Kidney (tissue), 14 donors: Measurements from ENCODE around the gene LRRN2. TPM values are rescaled to one million over a fixed set of nuclear protein-coding genes. Genes with fewer than 3 reads are reported as not detected.

Source experiments
- DNase-seq, 5 donors: peaks; one replicate each; pipeline ENCODE4 v3.0.0-alpha.2; 2013 to 2020
- FAIRE-seq: peaks from 2 replicates; lab custom pipeline; 2012; peaks lifted over from hg19 to GRCh38; lab: Jason Lieb, UNC
- H3K27ac ChIP-seq, 2 donors: one replicate each; pipeline ENCODE4 v1.7.0; 2013; ENCODE audit warnings: low read depth in 2 of 2, low read length in 2 of 2, inconsistent platforms in 1 of 2
- H3K27me3 ChIP-seq: one replicate; pipeline ENCODE4 v1.7.1; 2013; ENCODE audit warnings: low read length, inconsistent platforms; ENCODE audit not compliant: control insufficient read depth, insufficient read depth
- H3K36me3 ChIP-seq, 3 donors: one replicate each; pipeline versions ENCODE4 v1.7.0 to v1.7.1; 2013; ENCODE audit warnings: low read length in 3 of 3, control low read depth in 1 of 3, inconsistent platforms in 1 of 3; ENCODE audit not compliant: insufficient read depth in 3 of 3, control insufficient read depth in 2 of 3
- H3K4me1 ChIP-seq, 3 donors: one replicate each; pipeline versions ENCODE4 v1.7.0 to v1.7.1; 2013; ENCODE audit warnings: low read length in 3 of 3, inconsistent platforms in 1 of 3, low read depth in 1 of 3; ENCODE audit not compliant: control insufficient read depth in 2 of 3, insufficient read depth in 2 of 3
- H3K4me3 ChIP-seq, 3 donors: one replicate each; pipeline versions ENCODE4 v1.7.0 to v1.8.1; 2013; ENCODE audit warnings: low read length in 3 of 3, control low read depth in 1 of 3, inconsistent platforms in 1 of 3
- H3K9ac ChIP-seq, 3 donors: one replicate each; pipeline versions ENCODE4 v1.7.0 to v1.7.1; 2013; ENCODE audit warnings: low read length in 3 of 3, control low read depth in 1 of 3, inconsistent platforms in 1 of 3
- H3K9me3 ChIP-seq, 3 donors: one replicate each; pipeline versions ENCODE4 v1.7.0 to v1.7.1; 2013; ENCODE audit warnings: low read length in 3 of 3, control low read depth in 1 of 3, inconsistent platforms in 1 of 3; ENCODE audit not compliant: control insufficient read depth in 2 of 3, insufficient read depth in 1 of 3
- CTCF ChIP-seq: IDR thresholded peaks from 3 replicates; pipeline ENCODE4 v1.5.1; 2012; ENCODE audit warnings: mild to moderate bottlenecking, moderate library complexity, borderline replicate concordance; ENCODE audit not compliant: insufficient read depth; ENCODE audit errors: extremely low read depth
- intact Hi-C: fragments of 100-400 bp; cut with DNase I; formaldehyde crosslinking; loops from one replicate; pipeline ENCODE4 v1.11.1; 2022
- polyA plus RNA-seq: library from polyadenylated mRNA; stranded (reverse); fragments of 350-450 nt; fragmentation: Illumina TruSeq; extraction: RNeasy Lipid Tissue Mini Kit (QIAGEN cat#74804); gene quantifications from one replicate; pipeline ENCODE4 v1.2.3, GENCODE V29; 2014; ENCODE audit warnings: low read depth, low replicate concordance; ENCODE audit not compliant: insufficient read depth
- total RNA-seq: library from RNA; stranded (reverse); fragmentation: NEBNext Ultra II Directional; extraction: Animal tissue kit (Norgen Biotek cat#: 25700); gene quantifications from one replicate; pipeline ENCODE4 v1.2.1, GENCODE V29; 2021
- donor health status: control.
- donor health status: control.
- donor health status: control.
- donor health status: control.
- donor health status: control.
- donor health status: DM: yes; HTN: yes; CAD: no.
- donor health status: Normal renal cell carcinoma (clear cell type).

Gene LRRN2
- total and polyA plus RNA-seq, 2 donors from 2014 or later, result 14.4 to 16.0 TPM

DNA sequence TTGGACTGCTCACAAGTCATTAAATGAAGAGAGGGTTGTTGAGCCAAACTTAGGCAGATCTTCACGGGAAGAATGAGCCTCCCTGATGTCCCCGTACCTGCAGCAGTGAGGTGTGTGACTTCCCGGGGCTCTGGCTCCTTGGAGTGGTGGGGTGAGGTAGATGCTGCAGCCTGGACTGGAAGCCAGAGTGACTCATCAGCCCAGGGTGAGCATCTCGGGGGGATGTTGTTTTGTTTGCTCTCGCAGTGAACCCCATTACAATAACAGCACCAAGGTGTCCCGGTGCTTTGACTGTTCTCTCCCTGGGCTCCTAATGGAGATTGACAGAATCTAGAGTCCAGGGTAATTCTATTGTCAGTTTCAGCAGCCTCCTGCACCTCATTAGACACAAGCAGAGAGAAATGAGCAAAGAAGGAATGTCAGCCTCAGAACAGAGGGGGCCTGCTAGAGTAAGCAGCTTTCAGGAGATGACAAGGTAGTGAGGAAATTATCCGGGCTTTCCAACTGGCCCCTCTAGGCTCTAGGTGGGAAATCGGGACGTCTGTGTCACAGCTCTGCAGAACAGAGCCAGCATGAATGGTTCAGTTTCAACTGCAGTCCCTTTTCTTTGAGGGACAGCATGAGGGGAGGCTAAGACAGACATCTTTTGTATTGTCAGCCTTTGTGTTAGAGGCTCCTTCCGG, 36.0 kb upstream of the LRRN2 start:
- intact Hi-C loops, result no loop called here
- TF ChIP-seq CTCF, result no peak
- FAIRE-seq (no peak), DNase-seq (no peak)
- Histone ChIP-seq H3K36me3 (no peaks in the 10 kb centered on the region), H3K9me3 (no peaks in the 10 kb centered on the region), H3K27ac (no peak overlapping the region), H3K4me1 (peaks cover 0 to 3% (median 0%) of the 10 kb centered on the region in 3 donors), H3K9ac (no peak overlapping the region), H3K4me3 (no peak overlapping the region), H3K27me3 (no peaks in the 10 kb centered on the region)

DNA sequence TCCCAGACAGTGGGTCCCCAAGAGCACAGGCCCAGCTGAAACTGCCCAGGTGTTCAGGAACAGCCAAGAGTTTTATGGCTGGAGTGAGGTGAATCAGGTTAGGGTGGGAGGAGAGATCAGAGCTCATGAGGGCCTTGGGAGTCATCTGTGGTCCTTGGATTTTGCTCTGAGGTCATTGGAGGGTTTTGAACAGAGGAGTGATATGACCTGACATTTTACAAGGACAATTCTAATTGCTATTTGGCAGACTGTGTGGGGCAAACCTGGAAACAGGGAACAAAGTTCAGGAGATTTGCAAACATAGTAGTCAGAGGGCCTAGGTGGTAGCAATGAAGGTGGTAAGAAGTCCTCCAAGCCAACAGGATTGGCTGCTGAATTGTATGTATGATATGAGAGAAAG, 31.1 kb upstream of the LRRN2 start:
- TF ChIP-seq CTCF, result no peak
- H3K4me1 ChIP-seq, result peaks cover 0 to 2% (median 0%) of the 10 kb centered on the region in 3 donors
- intact Hi-C loops, result no loop called here

DNA sequence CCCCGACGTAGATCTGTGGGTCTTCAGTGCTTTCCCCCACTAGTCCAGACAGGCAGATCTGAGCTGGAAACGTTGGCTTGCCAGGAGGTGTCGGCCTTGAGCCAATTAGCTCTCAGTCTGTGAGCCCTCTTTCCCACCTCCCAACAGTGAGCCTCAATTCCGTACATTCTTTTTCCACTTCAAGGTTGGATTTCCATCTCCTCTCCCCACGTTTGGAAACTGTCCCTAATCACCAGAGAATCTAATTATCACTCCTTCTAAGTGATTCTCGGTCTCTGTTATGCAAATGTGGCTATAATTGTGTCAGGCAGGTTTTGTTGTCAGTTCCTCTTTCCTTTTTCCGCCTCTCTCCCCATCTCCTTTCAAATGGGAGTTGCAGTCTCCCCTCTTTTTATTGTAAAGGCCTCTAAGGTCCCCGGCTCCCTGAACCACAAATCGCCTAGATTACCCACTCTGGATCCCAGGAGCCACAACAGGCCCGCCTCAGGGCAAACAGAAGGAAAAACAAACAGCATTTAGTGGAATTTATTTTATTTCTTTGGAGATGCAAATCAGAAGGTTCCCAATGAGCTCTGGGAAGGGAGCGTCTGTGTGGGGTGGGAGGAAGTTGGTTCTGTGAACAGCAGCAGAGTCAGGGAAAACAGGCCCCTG, 29.4 kb upstream of the LRRN2 start:
- H3K36me3 ChIP-seq, result no peaks in the 10 kb centered on the region
- intact Hi-C loops, result no loop called here
- no peak overlapping the region for H3K27ac ChIP-seq
- no peaks in the 10 kb centered on the region for H3K27me3 ChIP-seq
- peaks cover 0 to 2% (median 0%) of the 10 kb centered on the region in 3 donors for H3K4me1 ChIP-seq
- no peak overlapping the region for H3K4me3 ChIP-seq
- TF ChIP-seq CTCF, result no peak
- DNase-seq, result peak in 1 of 5 donors; percentile 47
- no peaks in the 10 kb centered on the region for H3K9me3 ChIP-seq
- H3K9ac ChIP-seq, result no peak overlapping the region
- FAIRE-seq, result no peak

More for the DNA sequence above, 31.1 kb upstream of the LRRN2 start:
- Histone ChIP-seq H3K36me3 (no peaks in the 10 kb centered on the region), H3K27ac (no peak overlapping the region), H3K9ac (no peak overlapping the region), H3K9me3 (no peaks in the 10 kb centered on the region), H3K27me3 (no peaks in the 10 kb centered on the region), H3K4me3 (no peak overlapping the region)
- no peak for FAIRE-seq
- DNase-seq, result no peak
